Measurements from ENCODE around the gene CTTN.

GRCh38 chr11:70477176-70477575, 78.8 kb downstream of the CTTN start:
- TF ChIP-seq CTCF (conservative IDR thresholded peaks at IDR 0.05; ENCODE audit: low read length) (no peak), EZH2phosphoT487 (IDR thresholded peaks at IDR 0.05; ENCODE audit: borderline replicate concordance) (no peak)
